OCI-LY7 (cell line): ENCODE data around the gene PTRH2. TPM values are rescaled to one million over a fixed set of nuclear protein-coding genes. Genes with fewer than 3 reads are reported as not detected.

Source experiments
- BruUV-seq: library from RNA; stranded (reverse); fragments of 400-500 nt; replicated peaks from 2 replicates; lab custom pipeline; 2021; lab: Mats Ljungman, UMichigan
- CTCF ChIA-PET: fragments of 300-600 bp; sonication (Branson Sonifier 250); formaldehyde crosslinking; loops from one replicate; lab custom pipeline; 2022; ENCODE audit warnings: antibody characterized with exemption; ENCODE audit not compliant: unreplicated experiment; lab: Charles Lee
- POLR2A ChIA-PET: fragments of 300-600 bp; sonication (Branson Sonifier 250); formaldehyde crosslinking; loops from one replicate; lab custom pipeline; 2022; ENCODE audit warnings: antibody characterized with exemption; lab: Charles Lee
- DNase-seq: peaks from one replicate; pipeline ENCODE4 v3.0.0-alpha.2; 2015; ENCODE audit warnings: low spot score
- H2AFZ ChIP-seq: fragments of 200-600 bp; sonication (generic), shearing (Covaris generic); 2 replicates; pipeline ENCODE4 v1.6.1; 2014; ENCODE audit warnings: mild to moderate bottlenecking, antibody characterized with exemption, low read length, moderate library complexity
- H3K27ac ChIP-seq: fragments of 200-600 bp; sonication (generic); 2 replicates; pipeline ENCODE4 v1.5.1; 2014; ENCODE audit warnings: mixed run types, low read depth, mild to moderate bottlenecking, moderate library complexity, low read length, inconsistent platforms; ENCODE audit not compliant: poor library complexity, severe bottlenecking
- H3K36me3 ChIP-seq: fragments of 200-600 bp; sonication (generic); 2 replicates; pipeline ENCODE4 v1.6.1; 2014; ENCODE audit warnings: mild to moderate bottlenecking, antibody characterized with exemption, low read length, moderate library complexity, mixed read lengths; ENCODE audit not compliant: insufficient read depth
- H3K4me1 ChIP-seq: fragments of 200-600 bp; sonication (generic); 2 replicates; pipeline ENCODE4 v1.5.1; 2014; ENCODE audit warnings: mild to moderate bottlenecking, low read length; ENCODE audit not compliant: insufficient read depth, poor library complexity, severe bottlenecking
- H3K4me2 ChIP-seq: fragments of 200-600 bp; sonication (generic); 2 replicates; pipeline ENCODE4 v1.6.1; 2014; ENCODE audit warnings: mild to moderate bottlenecking, low read length
- H3K4me3 ChIP-seq: fragments of 200-600 bp; sonication (generic); 2 replicates; pipeline ENCODE4 v1.5.1; 2014; ENCODE audit warnings: mild to moderate bottlenecking, low read depth, low read length; ENCODE audit not compliant: poor library complexity, severe bottlenecking
- H3K79me2 ChIP-seq: fragments of 200-600 bp; sonication (generic); 2 replicates; pipeline ENCODE4 v1.6.1; 2016; ENCODE audit warnings: low read depth, mild to moderate bottlenecking, low read length, moderate library complexity, mixed read lengths; ENCODE audit not compliant: insufficient read depth
- H3K9me2 ChIP-seq: fragments of 200-600 bp; sonication (generic); 2 replicates; pipeline ENCODE4 v1.6.1; 2016; ENCODE audit warnings: mild to moderate bottlenecking, low read length, mixed read lengths; ENCODE audit not compliant: insufficient read depth
- H3K9me3 ChIP-seq: fragments of 200-600 bp; sonication (generic); 2 replicates; pipeline ENCODE4 v1.6.1; 2014; ENCODE audit warnings: mild to moderate bottlenecking, mixed run types, low read length, mixed read lengths
- H4K20me1 ChIP-seq: fragments of 200-600 bp; sonication (generic); 2 replicates; pipeline ENCODE4 v1.6.1; 2014; ENCODE audit warnings: mild to moderate bottlenecking, antibody characterized with exemption, low read length, moderate library complexity, mixed read lengths; ENCODE audit not compliant: insufficient read depth
- CTCF ChIP-seq: fragments of 200-600 bp; sonication (generic); conservative IDR thresholded peaks from 2 replicates; pipeline ENCODE4 v1.5.1; 2014; ENCODE audit warnings: mild to moderate bottlenecking, antibody characterized with exemption, low read length, moderate library complexity, mixed read lengths
- EZH2phosphoT487 ChIP-seq: fragments of 200-600 bp; sonication (generic); IDR thresholded peaks from 2 replicates; pipeline ENCODE4 v1.6.1; 2018; ENCODE audit warnings: low read depth, borderline replicate concordance, mild to moderate bottlenecking, mixed run types, antibody characterized with exemption, low read length, moderate library complexity, mixed read lengths
- intact Hi-C: fragments of 100-400 bp; cut with micrococcal nuclease; formaldehyde crosslinking; loops from one replicate; pipeline ENCODE4 v1.10.0; 2022; ENCODE audit not compliant: unreplicated experiment
- total RNA-seq, 2 experiments: library from RNA; depleted of rRNA in 1 of 2; stranded (reverse); fragments of >200 nt in 1 of 2; shearing (Covaris generic) in 1 of 2; gene quantifications; 2 replicates each; pipeline ENCODE4 v1.2.3, GENCODE V29; 2014 to 2022

Gene PTRH2
- total RNA-seq, 2 experiments from 2014 or later, result 27.0 to 34.5 TPM

- H3K9me2 ChIP-seq, result no peaks in the 10 kb centered on the region
- H3K36me3 ChIP-seq, result peaks cover 12% of the 10 kb centered on the region
- no peak overlapping the region for H3K27ac ChIP-seq
- no peak overlapping the region for H2AFZ ChIP-seq
- no peak for DNase-seq
- peaks cover 8% of the 10 kb centered on the region for H3K4me1 ChIP-seq
- no TSS peak for BruUV-seq
- no peaks in the 10 kb centered on the region for H3K9me3 ChIP-seq
- intact Hi-C loops, result loop anchor here (1.0 to 5.0 kb wide), 3 partner anchors 86 to 284 kb away; no protein-coding TSS in a partner anchor
- no peaks in the 10 kb centered on the region for H4K20me1 ChIP-seq
- POLR2A ChIA-PET, result interaction anchor here (0.8 kb wide), 1 partner anchor 12 kb away, joined by 3 read pairs; no protein-coding TSS in a partner anchor
- TF ChIP-seq EZH2phosphoT487, result no peak
- no peak for TF ChIP-seq CTCF
- no peak overlapping the region for H3K4me3 ChIP-seq
- H3K79me2 ChIP-seq, result no peaks in the 10 kb centered on the region
- CTCF ChIA-PET, result no interaction called here
- no peak overlapping the region for H3K4me2 ChIP-seq
These were observed 45.7 kb upstream of the PTRH2 start for GRCh38 chr17:59752922-59753321.

- Histone ChIP-seq H4K20me1 (no peaks in the 10 kb centered on the region), H3K27ac (no peak overlapping the region), H3K4me1 (peaks cover 8% of the 10 kb centered on the region), H3K9me2 (no peaks in the 10 kb centered on the region), H3K4me2 (no peak overlapping the region), H3K79me2 (no peaks in the 10 kb centered on the region), H3K9me3 (no peaks in the 10 kb centered on the region), H2AFZ (no peak overlapping the region), H3K4me3 (no peak overlapping the region), H3K36me3 (peaks cover 8% of the 10 kb centered on the region; the same call in 1 of the 2 replicates)
- no TSS peak for BruUV-seq
- ChIA-PET POLR2A (interaction anchor here (0.8 kb wide), 1 partner anchor 11 kb away, joined by 3 read pairs; no protein-coding TSS in a partner anchor), CTCF (no interaction called here)
- intact Hi-C loops, result loop anchor here (2.0 to 5.0 kb wide), 2 partner anchors 106 to 285 kb away; no protein-coding TSS in a partner anchor
- TF ChIP-seq CTCF (no peak), EZH2phosphoT487 (no peak)
- no peak for DNase-seq
These were observed 45.2 kb upstream of the PTRH2 start for GRCh38 chr17:59752446-59752845.

DNA sequence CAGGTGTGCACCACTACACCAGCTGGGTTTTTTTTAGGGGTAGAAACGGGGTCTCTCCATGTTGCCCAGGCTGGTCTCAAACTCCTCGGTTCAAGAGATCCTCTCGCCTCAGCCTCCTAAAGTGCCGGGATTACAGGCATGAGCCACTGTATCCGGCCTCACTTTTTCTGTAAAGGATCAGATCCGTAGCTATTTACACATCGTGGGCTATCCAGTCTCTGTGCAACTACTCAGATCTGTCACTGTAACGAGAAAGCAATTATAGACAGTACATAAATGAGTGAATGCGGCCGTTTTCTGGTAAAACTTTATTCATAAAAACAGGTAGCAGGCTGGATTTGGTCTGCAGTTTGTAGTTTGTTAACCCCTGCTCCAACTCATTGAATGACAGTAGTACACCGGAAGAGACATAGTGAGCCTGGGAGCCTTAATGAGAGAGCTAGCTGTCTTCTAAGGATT, 44.8 kb upstream of the PTRH2 start:
- CTCF ChIA-PET, result no interaction called here
- Histone ChIP-seq H2AFZ (no peak overlapping the region), H3K27ac (no peak overlapping the region), H3K9me3 (no peaks in the 10 kb centered on the region), H3K36me3 (peaks cover 7% of the 10 kb centered on the region; the same call in 1 of the 2 replicates), H3K4me2 (no peak overlapping the region), H3K4me1 (peaks cover 8% of the 10 kb centered on the region), H4K20me1 (no peaks in the 10 kb centered on the region), H3K4me3 (no peak overlapping the region), H3K79me2 (no peaks in the 10 kb centered on the region), H3K9me2 (no peaks in the 10 kb centered on the region)
- BruUV-seq, result no TSS peak
- POLR2A ChIA-PET, result interaction anchor here (0.6 to 1.2 kb wide), 3 partner anchors 8 to 514 kb away, joined by 3 to 6 read pairs (median 3); no protein-coding TSS in a partner anchor
- intact Hi-C loops, result loop anchor here (2.0 to 5.0 kb wide), 2 partner anchors 107 to 285 kb away; no protein-coding TSS in a partner anchor
- TF ChIP-seq EZH2phosphoT487, result no peak
- no peak for TF ChIP-seq CTCF
- no peak for DNase-seq
